ENCODE measurements around the gene ANKRD40.
"Not testable (repeated sequence)": the region's sequence is repeated elsewhere in the genome, so short reads cannot be mapped to it uniquely, and the experiment has no call there.

ANKRD40 gene, protein sequence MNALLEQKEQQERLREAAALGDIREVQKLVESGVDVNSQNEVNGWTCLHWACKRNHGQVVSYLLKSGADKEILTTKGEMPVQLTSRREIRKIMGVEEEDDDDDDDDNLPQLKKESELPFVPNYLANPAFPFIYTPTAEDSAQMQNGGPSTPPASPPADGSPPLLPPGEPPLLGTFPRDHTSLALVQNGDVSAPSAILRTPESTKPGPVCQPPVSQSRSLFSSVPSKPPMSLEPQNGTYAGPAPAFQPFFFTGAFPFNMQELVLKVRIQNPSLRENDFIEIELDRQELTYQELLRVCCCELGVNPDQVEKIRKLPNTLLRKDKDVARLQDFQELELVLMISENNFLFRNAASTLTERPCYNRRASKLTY

DNA sequence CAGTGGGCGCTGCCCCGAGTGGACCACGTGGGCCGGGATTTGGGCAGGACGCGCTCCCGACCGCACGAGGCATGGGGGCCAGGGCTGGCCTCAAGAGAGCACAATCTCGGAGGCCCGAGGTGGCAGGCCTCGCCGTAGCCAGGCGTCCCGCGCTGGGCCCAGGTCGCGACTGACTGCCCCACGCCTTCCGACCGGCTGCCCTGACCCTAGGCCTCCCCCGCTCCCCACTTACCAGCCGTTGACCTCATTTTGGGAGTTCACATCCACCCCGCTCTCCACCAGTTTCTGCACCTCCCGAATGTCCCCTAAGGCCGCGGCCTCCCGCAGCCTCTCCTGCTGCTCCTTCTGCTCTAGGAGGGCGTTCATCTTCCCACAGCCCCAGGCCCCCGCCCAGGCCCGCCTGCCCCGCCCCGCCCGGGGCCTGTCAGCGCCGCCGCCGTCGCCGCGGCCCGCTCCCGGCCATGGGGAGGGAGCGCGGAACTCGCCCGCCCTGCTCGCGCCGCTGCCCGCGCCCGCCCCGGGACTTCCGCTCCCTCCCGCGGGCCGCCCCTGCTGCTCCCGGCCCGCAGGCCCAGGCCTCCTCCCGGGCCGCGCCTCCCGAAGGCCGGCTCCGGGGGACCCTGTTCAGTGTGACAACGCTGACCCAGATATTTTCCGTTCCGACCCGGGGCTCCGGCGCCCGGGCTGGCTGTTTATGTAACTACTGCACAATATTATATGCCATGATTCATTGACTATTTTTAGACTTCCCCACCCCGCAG, at the start of gene ANKRD40:
TSS of gene ANKRD40 (minus strand) at position 626 of the 761 bp plus-strand sequence. CDS start at position 366, 260 bp downstream.
- peak; percentile 96 for DNase-seq

DNA sequence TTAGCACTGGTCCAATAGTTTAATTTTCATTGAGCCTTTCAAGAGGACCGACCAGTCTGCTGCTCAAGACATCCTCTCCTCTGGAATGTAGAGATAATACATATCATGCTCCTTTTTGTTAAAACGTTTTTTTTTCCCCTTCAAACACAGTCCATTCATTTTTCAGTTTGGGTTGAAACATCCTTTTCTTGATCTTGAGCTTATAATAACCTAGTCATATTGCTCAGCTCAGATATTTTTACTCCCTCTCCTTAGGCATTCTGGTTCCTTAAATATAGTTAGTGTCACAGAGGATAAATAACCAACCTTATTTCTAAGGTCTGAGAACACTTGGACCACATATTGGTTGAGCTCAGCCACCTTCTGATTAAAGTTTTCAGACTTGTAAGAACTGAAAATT, 46.8 kb upstream of the ANKRD40 start:
- no peak for DNase-seq

DNA sequence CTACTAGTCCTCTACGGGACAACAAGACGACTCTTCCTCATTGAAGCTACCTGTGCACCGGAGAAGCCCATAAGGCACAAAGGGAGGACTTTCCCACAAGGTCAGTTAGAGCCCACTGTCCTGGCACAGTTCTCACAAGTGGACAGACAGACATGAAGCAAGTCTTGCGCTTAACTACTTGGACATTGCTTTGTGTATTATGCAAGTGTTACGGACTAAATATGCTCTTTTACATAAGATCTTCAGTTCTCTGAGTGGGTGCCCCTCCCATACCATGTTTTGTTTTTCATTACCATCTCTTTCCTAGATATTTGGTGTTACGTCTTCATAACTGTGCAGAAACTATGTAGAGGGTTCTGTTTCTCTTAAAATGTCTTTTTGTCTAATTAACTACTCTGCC, 41.5 kb upstream of the ANKRD40 start:
- no peak for DNase-seq

DNA sequence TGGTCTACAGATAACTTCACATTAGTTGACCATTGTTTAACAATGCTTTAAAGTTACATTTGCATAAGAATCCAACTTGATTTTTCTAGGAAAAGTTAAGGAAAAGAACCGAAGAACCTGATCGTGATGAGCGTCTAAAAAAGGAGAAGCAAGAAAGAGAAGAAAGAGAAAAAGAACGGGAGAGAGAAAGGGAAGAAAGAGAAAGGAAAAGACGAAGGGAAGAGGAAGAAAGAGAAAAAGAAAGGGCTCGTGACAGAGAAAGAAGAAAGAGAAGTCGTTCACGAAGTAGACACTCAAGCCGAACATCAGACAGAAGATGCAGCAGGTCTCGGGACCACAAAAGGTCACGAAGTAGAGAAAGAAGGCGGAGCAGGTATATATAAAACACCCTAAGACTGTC, 37.9 kb upstream of the ANKRD40 start:
- no peak for DNase-seq

DNA sequence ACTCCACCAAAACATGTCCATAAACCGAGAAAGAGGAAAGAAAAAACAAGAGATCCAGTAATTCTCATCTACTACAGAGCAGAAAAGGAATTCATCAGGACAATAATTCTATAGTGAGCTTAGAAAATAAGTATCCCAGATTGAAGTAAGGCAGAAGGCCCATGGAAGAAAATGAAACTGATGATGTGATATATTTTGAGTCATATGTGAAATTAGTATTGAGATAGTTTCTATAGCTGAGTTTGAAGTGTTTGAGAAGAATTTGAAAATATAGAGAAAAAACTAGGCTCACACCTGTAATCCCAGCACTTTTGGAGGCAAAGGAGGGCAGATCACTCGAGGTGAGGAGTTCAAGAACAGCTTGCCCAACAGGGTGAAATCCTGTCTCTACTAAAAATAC, 31.4 kb upstream of the ANKRD40 start:
- no peak for DNase-seq

DNA sequence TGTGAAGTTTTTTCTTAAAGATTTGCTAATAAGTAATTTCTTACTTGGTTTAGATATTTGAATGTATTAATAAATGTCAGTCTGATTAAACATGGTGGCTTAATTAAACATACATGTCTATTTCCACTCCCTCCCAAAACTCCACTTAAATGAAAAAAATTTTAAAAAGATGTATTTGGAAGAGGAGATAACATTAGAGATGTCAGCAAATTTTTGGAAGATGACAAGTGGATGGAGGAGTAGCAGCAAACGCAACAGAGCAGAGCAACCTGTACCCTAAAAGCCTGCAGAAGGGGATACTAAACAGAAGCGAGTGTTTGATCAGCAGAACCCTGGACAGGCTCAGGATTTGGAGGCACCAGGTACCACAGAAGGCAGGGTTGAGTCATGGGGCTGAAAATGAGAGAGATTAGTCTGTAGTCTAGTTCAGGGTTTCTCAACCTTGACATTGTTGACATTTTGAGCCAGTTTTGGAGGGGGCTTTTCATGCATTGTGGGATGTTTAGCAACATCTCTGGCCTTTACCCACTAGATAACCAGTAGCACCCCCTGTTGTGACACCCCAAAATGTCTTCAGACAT, 29.5 kb upstream of the ANKRD40 start:
- no peak for DNase-seq

DNA sequence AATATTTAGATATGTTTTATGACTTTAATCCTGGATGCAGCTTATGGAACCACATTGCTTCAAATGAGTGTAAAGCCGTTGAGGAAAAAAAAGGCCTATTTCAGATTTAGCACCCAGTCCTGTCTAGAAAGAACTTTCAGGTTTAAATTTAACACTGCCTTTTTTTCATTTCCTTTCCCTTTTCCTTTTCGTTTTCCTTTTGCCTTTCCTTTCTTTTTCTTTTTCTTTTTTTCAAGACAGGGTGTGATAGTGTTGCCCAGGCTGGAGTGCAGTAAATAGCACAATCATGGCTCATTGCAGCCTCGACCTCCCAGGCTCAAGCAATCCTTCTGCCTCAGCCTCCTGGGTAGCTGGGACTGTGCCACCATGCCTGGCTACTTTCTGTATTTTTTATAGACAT, 27.6 kb upstream of the ANKRD40 start:
- no peak for DNase-seq

DNA sequence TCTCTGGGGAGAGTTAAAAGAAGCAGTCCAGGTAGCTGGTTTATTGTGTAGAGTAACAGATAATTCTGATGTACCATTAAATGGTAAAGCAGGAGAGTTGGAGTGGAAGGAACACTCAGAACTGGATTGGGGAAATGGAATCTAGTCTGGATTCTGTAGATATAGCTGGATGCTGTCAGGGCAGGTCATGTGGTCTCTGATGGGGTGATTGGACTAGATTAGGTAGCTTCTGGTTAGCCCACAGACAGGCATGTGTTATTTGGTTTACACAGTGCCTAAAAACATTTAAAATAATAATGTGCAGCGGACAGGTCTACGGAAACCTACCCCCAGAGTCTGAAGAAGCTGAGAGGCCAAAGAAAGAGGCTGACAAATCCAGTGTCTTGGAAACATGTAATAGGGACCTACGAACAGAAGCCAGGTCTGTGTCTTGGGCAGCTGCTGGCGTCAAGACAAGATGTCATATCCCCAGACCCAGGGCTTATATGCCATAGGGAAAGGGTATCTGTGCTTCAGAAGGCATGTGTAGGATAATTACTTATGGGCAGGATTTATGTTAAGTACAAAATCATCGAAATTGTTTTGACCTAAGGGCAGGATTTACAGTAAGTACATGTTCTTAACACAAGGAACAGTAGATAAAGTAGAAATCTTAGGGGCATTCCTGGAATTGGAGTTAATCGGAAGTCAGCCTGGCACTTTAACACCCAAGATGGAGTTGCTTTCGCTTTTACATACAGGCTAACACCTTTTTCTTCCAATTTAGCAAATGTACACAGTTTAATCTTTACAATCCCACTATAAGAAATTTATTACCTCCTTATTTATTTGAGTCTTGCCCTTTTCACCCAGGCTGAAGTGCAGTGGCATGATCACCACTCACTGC, 24.1 kb upstream of the ANKRD40 start:
- DNase-seq = no peak

DNA sequence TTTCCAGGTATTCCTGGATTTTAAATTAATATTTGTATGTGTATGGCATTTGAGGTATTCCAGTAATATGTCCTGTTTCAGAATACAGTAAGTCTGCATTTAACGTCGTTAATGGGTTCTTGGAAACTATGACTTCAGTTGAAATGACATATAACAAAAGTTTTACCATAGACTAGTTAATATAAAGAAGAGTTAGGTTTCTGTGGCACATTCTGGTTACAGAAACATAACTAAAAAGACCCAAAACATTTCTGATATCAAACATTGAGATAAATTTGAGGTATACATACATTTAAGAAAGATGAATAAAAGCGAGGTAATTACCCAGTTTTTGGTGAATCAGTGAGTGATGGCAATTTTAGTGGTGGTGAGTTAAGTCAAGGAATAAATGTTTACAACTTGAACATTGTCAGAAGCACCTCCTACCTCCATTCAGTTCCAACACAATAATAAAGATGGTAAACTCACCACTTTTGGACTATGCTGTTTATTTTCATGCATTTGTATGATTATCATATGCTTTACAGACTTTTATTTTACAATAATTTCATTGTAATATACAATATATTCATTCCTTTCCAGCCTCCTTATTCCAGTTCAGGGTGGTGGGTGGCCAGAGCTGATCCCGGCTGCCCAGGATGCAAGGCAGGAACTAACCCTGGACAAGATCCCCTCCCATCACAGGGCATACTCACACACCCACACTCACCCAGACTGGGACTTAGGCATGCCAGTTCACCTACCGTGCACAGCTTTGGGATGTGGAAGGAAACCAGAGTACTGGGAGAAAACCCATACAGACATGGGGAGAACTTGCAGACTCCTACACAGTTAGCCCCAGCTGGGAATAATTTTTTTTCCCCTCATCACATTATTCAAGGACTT, 21.4 kb upstream of the ANKRD40 start:
- no peak for DNase-seq

DNA sequence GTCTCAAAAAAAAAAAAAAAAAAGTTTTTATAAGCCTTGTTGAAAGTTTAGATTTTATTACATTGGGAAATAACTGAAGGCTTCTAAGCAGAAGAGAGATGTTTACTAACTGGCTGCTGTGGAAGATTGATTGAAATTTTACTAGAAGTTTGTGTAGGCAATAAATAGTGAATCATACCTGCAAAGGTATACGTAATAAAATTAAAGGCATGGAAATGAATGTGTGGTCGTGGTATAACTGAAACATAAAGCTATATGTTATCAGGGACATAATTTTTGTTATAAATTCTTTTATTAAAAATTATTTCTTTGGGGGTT, 20.4 kb upstream of the ANKRD40 start:
- DNase-seq = no peak

DNA sequence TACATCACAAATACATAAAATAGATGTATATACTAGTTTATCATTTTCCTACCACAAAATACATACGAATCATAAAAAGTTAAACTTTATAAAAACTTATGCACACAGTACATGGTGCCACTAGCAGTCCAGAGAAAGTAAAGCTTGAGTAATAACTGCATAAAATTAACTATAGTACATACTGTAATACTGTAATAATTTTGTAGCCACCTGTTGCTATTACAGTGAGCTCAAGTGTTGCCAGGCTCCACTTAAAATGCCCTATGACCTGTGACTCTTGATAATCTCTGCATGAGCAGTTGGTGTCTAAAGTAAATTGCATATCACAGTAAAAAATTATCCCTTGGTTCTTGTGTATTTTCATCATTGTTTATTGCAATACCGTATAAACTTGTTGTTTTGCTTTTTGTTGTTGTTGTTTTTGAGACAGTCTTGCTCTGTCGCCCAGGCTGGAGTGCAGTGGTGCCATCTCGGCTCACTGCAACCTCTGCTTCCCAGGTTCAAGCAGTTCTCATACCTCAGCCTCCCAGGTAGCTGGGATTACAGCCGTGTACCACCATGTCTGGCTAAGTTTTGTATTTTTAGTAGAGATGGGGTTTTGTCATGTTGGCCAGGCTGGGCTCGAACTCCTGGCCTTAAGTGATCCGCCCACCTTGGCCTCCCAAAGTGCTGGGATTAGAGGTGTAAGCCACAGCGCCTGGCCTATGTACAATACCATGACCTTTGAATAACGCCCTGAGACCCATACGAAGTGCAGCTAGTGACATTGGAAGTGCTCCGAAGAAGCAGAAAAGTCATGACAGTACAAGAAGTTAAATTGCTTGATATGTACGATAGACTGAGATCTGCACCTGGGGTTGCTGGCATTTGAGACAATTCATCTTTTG, 18.3 kb upstream of the ANKRD40 start:
- DNase-seq = no peak

DNA sequence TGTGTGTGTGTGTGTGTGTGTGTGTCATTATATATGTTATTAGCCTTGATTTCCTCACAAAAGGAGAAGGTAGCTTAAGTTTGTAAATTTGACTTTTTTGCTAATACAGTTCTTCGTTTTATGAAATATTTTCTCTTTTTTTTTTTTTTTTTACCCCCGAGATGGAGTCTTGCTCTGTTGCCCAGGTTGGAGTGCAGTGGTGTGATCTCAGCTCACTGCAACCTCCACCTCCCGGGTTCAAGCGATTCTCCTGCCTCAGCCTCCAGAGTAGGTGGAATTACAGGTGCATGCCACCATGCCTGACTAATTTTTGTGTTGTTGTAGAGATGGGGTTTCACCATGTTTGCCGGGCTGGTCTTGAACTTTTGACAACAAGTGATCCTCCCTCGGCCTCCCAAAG, 16.9 kb upstream of the ANKRD40 start:
- DNase-seq = not testable (repeated sequence)

DNA sequence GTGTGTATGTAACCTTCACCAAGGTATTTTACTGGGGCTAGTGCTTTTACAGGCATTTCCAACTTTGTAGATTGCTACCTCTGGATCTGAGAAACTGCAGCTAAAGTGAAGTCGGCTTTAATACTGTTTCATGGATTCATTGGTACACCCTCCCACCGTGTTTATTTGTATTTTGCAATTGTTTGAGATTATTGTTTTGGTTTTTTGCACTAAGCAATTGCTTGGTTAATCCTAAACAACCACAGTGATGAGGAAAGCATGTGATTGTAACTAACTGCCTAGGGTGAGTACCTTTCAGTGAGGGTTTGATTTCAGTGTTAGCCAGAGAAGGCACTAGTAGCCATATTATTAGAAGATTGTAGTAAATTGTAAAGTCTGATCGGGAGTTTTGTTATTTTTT, 15.0 kb upstream of the ANKRD40 start:
- no peak for DNase-seq

DNA sequence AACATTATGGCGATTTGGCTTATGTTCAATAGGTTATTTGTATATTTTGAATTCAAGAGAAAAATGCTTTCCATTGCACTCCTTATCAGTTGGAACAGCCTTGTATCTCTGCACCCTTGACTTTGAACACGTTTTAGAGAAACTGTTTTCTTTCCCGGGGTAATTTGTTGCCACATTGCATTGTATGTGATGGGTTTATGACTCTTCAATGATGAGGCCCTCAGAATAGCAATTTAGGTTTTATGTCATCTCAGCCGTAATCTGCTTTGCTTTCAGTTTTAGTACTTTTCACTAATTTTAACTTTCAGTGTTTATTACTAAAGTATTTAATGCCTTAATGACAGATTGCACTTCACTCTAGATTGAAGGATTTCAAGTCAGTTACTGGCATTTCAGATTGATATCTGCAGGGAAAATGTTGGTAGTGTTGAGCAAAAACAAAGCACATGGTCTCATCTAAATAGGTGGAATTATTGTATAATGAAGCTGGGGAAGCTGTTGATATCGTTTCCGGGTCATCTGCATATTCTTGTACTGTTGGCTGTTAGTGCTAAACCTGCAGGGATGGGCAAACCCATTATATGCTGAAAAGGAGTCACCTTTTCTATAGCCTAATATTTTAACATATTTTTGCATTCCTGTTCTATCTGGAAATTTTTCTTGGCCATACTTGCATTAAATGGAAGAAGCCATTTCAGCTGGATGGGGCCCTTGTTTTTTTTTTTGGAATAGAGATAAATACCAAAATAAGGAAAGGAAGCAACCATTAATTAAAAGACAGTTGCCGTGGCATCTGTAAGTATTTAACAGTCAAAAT, 13.7 kb upstream of the ANKRD40 start:
- no peak for DNase-seq

DNA sequence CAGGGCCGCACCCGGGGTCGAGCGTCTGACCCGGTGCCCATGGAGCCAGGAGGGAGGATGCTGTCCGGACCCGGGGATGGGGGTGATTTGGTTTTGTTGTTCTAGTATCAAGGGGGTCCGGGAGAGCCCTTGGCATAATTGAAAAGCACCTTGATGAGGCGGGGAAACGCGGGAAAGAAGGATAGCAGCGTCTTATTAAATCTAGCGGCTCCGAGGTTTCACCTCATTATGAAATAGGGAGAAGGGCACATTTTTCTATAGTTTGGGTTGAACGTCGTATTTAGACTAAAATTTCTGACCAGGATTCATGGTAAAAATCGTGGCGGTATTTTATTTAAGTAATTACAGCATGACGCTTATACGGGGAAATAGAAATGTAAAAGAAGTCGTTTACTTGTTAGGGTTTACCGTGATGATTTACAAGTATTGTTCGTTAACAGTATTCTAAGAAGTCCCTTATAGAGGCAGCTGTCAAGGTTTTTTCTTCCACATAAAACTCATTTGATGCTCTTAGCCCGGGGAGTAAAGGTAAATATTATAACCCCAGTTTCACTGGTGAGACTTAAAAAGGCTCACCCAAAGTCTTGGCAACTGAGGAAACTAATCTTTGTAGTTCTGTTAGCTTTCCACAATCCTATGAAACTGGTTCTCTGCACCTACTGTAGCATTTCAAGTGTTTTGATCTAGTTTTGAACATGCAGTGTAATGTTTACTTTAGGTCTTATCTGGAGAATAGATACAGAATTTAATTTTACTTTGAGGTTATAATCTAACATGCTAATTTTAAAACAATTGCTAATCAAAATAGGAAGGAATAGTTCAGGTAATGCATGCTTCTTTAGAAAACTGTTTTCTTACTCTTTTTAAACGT, 12.4 kb upstream of the ANKRD40 start:
- DNase-seq = no peak

DNA sequence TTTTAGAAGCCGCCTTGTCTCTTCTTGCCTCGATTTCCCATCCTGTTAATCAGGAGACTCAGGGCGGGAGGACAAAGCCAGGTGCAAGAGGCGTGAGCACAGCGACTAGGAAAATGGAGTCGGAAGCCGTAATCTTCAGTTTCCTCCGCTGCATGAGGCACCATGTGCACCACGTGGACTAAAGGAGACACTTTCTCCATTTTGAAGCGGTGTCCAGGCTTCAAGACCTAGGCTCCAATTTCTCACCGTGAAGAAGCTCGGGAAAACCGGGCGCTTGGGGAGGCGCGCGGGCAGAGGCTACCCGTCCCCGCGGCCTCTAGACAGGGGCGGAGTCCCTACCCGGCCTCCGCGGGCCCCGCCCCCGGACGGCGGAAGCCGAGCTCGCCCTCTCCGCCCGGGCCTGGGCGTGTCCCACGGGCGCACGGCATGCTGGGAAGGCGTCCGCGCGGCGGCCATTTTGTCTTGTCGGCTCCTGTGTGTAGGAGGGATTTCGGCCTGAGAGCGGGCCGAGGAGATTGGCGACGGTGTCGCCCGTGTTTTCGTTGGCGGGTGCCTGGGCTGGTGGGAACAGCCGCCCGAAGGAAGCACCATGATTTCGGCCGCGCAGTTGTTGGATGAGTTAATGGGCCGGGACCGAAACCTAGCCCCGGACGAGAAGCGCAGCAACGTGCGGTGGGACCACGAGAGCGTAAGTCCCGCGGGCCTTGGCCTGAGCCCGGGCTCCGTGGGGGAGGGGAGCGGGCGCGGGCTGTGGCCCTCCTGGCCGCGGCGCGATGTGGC, 11.6 kb upstream of the ANKRD40 start, which contains the start of gene LUC7L3:
TSS of gene LUC7L3 (plus strand) at position 460 of the 780 bp plus-strand sequence. CDS start at position 590, 130 bp downstream.
- peak; percentile 98 for DNase-seq

DNA sequence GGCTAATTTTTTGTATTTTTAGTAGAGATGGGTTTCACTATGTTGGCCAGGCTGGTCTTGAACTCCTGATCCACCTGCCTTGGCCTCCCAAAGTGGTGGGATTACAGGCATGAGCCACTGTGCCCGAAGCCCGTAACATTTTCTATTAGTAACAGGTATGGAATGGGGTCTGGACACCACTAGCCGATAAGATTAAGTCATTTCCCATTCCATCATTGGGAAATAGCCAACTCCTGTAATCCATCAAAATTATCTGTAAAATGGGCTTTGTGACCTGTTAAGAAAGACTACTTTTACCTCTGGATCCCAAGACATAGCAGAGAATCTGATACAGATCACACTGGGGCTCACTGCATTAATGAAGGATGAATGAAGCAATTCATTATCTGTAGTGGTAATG, 7.8 kb upstream of the ANKRD40 start:
- DNase-seq = no peak

DNA sequence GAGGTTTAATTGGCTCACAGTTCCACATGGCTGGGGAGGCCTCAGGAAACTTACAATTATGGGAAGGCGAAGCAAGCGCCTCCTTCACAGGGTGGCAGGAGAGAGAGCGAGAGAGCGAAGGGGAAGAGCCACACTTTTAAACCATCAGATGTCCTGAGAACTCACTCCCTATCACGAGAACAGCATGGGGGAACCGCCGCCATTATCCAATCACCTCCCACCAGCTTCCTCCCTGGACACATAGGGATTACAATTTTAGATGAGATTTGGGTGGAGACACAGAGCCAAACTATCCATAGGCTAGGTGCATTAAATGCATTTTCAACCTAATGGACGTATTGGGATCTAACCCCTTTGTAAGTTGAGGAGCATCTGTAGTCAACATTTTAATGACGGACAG, 4.9 kb upstream of the ANKRD40 start:
- DNase-seq = no peak
